ENCODE data around the gene NOL4L.

NOL4L gene

DNA sequence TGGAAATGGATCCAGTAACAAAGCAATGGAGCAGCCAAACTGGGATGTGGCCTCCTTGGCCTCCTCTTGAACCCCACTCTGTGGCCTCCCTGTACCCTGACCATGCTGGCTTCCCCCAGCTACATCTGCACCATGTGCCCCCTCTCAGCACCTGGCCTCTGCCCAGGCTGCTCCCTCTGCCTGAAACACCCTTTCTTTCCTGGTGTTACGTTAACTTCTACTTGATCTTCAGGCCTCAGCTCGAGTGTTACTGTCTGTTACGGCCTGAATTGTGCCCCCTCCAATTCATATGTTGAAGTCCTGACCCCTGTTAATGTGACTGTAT, 30.2 kb downstream of the NOL4L start:
- no peak for DNase-seq (ENCODE audit: low spot score)
- H3K4me3 ChIP-seq = no peak overlapping the region
- no peak overlapping the region for H3K27ac ChIP-seq
- no peak for TF ChIP-seq CTCF (IDR thresholded peaks at IDR 0.05)

GRCh38 chr20:32553618-32554017, 31.5 kb downstream of the NOL4L start:
- TF ChIP-seq CTCF (IDR thresholded peaks at IDR 0.05) = no peak
- H3K27ac ChIP-seq = no peak overlapping the region
- no peak for DNase-seq (ENCODE audit: low spot score)
- no peak overlapping the region for H3K4me3 ChIP-seq

- no peak for TF ChIP-seq CTCF (IDR thresholded peaks at IDR 0.05)
- Histone ChIP-seq H3K27ac (no peak overlapping the region), H3K4me3 (no peak overlapping the region)
- DNase-seq (ENCODE audit: low spot score) = no peak
Measured at GRCh38 chr20:32551693-32552092, 33.4 kb downstream of the NOL4L start.

DNA sequence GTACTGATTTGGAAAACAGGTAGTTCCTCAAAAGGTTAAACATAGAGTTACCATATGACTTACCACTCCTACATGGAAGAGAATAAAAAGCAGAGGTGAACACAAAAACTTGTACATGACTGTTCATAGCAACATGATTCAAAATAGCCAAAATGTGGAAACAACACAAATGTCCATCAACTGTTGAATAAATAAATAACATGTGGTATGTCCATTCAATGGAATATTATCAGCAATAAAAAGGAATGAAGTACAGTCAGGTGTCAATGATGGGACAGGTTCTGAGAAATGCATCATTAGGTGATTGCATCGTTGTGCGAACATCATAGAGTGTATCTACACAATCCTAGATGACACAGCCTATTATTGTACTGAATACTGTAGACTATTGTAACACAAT, 35.3 kb downstream of the NOL4L start:
- no peak for TF ChIP-seq CTCF (IDR thresholded peaks at IDR 0.05)
- DNase-seq (ENCODE audit: low spot score) = no peak

GRCh38 chr20:32547753-32548034, 37.4 kb downstream of the NOL4L start:
- TF ChIP-seq CTCF (IDR thresholded peaks at IDR 0.05) = no peak
- no peak for DNase-seq (ENCODE audit: low spot score)
- Histone ChIP-seq H3K27ac (no peak overlapping the region), H3K4me3 (no peak overlapping the region)

More for the DNA sequence above, 35.3 kb downstream of the NOL4L start:
- H3K4me3 ChIP-seq = no peak overlapping the region
- H3K27ac ChIP-seq = no peak overlapping the region

- H3K27ac ChIP-seq = no peak overlapping the region
Measured at GRCh38 chr20:32546918-32547752, 38.0 kb downstream of the NOL4L start.

More at GRCh38 chr20:32546918-32547752, 38.0 kb downstream of the NOL4L start:
- DNase-seq (ENCODE audit: low spot score) = no peak
- H3K4me3 ChIP-seq = no peak overlapping the region
- TF ChIP-seq CTCF (IDR thresholded peaks at IDR 0.05) = no peak

Data from coronary artery (tissue), 2 donors.